HepG2 (cell line): ENCODE results near the gene RAPGEF6. TPM values are rescaled to one million over a fixed set of nuclear protein-coding genes. Genes with fewer than 3 reads are reported as not detected.

ENCODE experiments used
- ATAC-seq: fragments of 200-7000 bp; cut with Tn5 transposase; 3 replicates; pipeline ENCODE4 v1.9.1; 2020; ENCODE audit warnings: mild to moderate bottlenecking, moderate library complexity
- BruUV-seq: library from RNA; stranded (reverse); fragments of 400-500 nt; replicated peaks from 2 replicates; lab custom pipeline; 2021; lab: Mats Ljungman, UMichigan
- CTCF ChIA-PET: fragments of 300-600 bp; formaldehyde crosslinking; extraction: SDS; loops from one replicate; lab custom pipeline; 2021; ENCODE audit warnings: low total read pairs, inconsistent platforms, low intra/inter-chr PET ratio; lab: Yijun Ruan, JAX
- POLR2A ChIA-PET: fragments of 350-600 bp; sonication (Branson Sonifier 250); formaldehyde crosslinking; loops from one replicate; lab custom pipeline; 2020; ENCODE audit warnings: antibody characterized with exemption, inconsistent platforms; lab: Yijun Ruan, JAX
- DNase-seq: peaks from one replicate; pipeline ENCODE4 v3.0.0-alpha.2; 2015; ENCODE audit warnings: low spot score
- FAIRE-seq: peaks from 3 replicates; lab custom pipeline; 2011; peaks lifted over from hg19 to GRCh38; lab: Jason Lieb, UNC
- H2AFZ ChIP-seq: one replicate; pipeline ENCODE4 v1.6.1; 2011; ENCODE audit warnings: low read length, inconsistent platforms
- H3K27ac ChIP-seq: fragments of 300-600 bp; 3 replicates; pipeline ENCODE4 v1.8.0; 2011; ENCODE audit warnings: mixed run types, mild to moderate bottlenecking, mixed read lengths, low read length, inconsistent platforms; ENCODE audit not compliant: insufficient read depth; ENCODE audit errors: extremely low read length
- H3K27me3 ChIP-seq, 2 experiments: fragments of 200-600 bp in 1 of 2; 2 replicates in 1 of 2; 3 replicates in 1 of 2; pipeline versions ENCODE4 v1.6.0 to v1.8.0; 2011; ENCODE audit warnings: low read length in 2 of 2, mild to moderate bottlenecking in 2 of 2, moderate library complexity in 2 of 2, inconsistent platforms in 1 of 2; ENCODE audit not compliant: insufficient read depth in 2 of 2, control insufficient read depth in 1 of 2
- H3K36me3 ChIP-seq, 2 experiments: fragments of 200-600 bp in 1 of 2; replicated peaks in 1 of 2; 2 replicates in 1 of 2; 3 replicates in 1 of 2; pipeline versions ENCODE4 v1.5.1 to v1.8.0; 2011; ENCODE audit warnings: low read length in 2 of 2, inconsistent platforms in 1 of 2; ENCODE audit not compliant: insufficient read depth in 2 of 2, control insufficient read depth in 1 of 2
- H3K4me1 ChIP-seq: 2 replicates; pipeline ENCODE4 v1.5.1; 2012; ENCODE audit warnings: low read length, inconsistent platforms; ENCODE audit not compliant: insufficient read depth
- H3K4me2 ChIP-seq: 2 replicates; pipeline ENCODE4 v1.6.0; 2011; ENCODE audit warnings: low read depth, low read length, inconsistent platforms
- H3K4me3 ChIP-seq, 3 experiments: fragments of 200-600 bp in 1 of 3; sonication (generic), shearing (Covaris generic) in 1 of 3; replicated peaks in 1 of 3; 2 replicates each; pipeline ENCODE4 v1.5.1; 2011 to 2016; ENCODE audit warnings: low read length in 3 of 3, inconsistent platforms in 2 of 3, low read depth in 2 of 3, mild to moderate bottlenecking in 2 of 3, control low read depth in 1 of 3, mixed read lengths in 1 of 3; ENCODE audit not compliant: insufficient read depth in 1 of 3
- H3K79me2 ChIP-seq: one replicate; pipeline ENCODE4 v1.6.1; 2011; ENCODE audit warnings: low read length, inconsistent platforms; ENCODE audit not compliant: insufficient read depth
- H3K9ac ChIP-seq: 2 replicates; pipeline ENCODE4 v1.6.0; 2011; ENCODE audit warnings: mild to moderate bottlenecking, low read depth, low read length, inconsistent platforms; ENCODE audit not compliant: insufficient read depth
- H3K9me3 ChIP-seq: 2 replicates; pipeline ENCODE4 v1.5.1; 2012; ENCODE audit warnings: mild to moderate bottlenecking, low read length
- H4K20me1 ChIP-seq: 2 replicates; pipeline ENCODE4 v1.6.0; 2011; ENCODE audit warnings: inconsistent platforms, mild to moderate bottlenecking, low read length, moderate library complexity; ENCODE audit not compliant: insufficient read depth
- HOXA9 ChIP-seq: sonication (generic); formaldehyde crosslinking; IDR thresholded peaks from 2 replicates; pipeline ENCODE4 v1.8.1; 2022; ENCODE audit warnings: missing genetic modification reagents, mild to moderate bottlenecking, moderate library complexity, borderline replicate concordance
- PAF1 ChIP-seq: IDR thresholded peaks from 2 replicates; pipeline ENCODE4 v1.6.1; 2016; ENCODE audit warnings: missing genetic modification reagents, missing compliant biosample characterization
- SOX13 ChIP-seq, 3 experiments: fragments of 450-650 bp in 1 of 3; sonication (generic) in 1 of 3; formaldehyde crosslinking in 1 of 3; IDR thresholded peaks in 2 of 3; conservative IDR thresholded peaks in 1 of 3; 2 replicates each; pipeline versions ENCODE4 v1.5.0 to v1.6.1; 2016 to 2020; ENCODE audit warnings: antibody characterized with exemption in 1 of 3, mild to moderate bottlenecking in 1 of 3, missing compliant biosample characterization in 1 of 3, missing genetic modification reagents in 1 of 3, moderate library complexity in 1 of 3
- ZNF615 ChIP-seq: sonication (generic); formaldehyde crosslinking; IDR thresholded peaks from 2 replicates; pipeline ENCODE4 v1.5.0; 2020; ENCODE audit warnings: mild to moderate bottlenecking, missing genetic modification reagents, borderline replicate concordance
- ZNF724P ChIP-seq: sonication (generic); formaldehyde crosslinking; IDR thresholded peaks from 2 replicates; pipeline ENCODE4 v1.8.0; 2022; ENCODE audit warnings: missing genetic modification reagents, borderline replicate concordance
- ZNF878 ChIP-seq: sonication (generic); formaldehyde crosslinking; IDR thresholded peaks from 2 replicates; pipeline ENCODE4 v1.8.1; 2023; ENCODE audit warnings: mild to moderate bottlenecking, missing genetic modification reagents, moderate library complexity
- WGBS: methylation state at CpG from one replicate; pipeline ENCODE4 v1.1.6; 2017; ENCODE audit warnings: low lambda C conversion rate; 5-methylcytosine and 5-hydroxymethylcytosine counted together
- in situ Hi-C: cut with HindIII; loops from 2 replicates; pipeline ENCODE4 v1.10.0; 2017; ENCODE audit warnings: low pct_unique_long_range_greater_than_20kb; ENCODE audit not compliant: extremely low pct_ligation_motif_present
- intact Hi-C: fragments of 100-400 bp; cut with micrococcal nuclease; formaldehyde crosslinking; loops from one replicate; pipeline ENCODE4 v1.10.0; 2022; ENCODE audit not compliant: unreplicated experiment
- polyA plus RNA-seq, 8 experiments: library from polyadenylated mRNA; depleted of rRNA in 3 of 8; stranded (reverse) in 7 of 8; unstranded in 1 of 8; fragments of >200 nt; fragmentation: Illumina TruSeq in 4 of 8; extraction: Trizol in 4 of 8; gene quantifications; 2 replicates each; pipeline versions ENCODE4 v1.2.1 to v1.2.3, GENCODE V29; 2011 to 2016; ENCODE audit warnings: low read depth in 4 of 8, missing spikeins in 1 of 8, mixed read lengths in 1 of 8; ENCODE audit not compliant: insufficient read depth in 1 of 8
- total RNA-seq, 5 experiments: library from RNA; depleted of rRNA; stranded (reverse); fragments of >200 nt; fragmentation: Illumina TruSeq; extraction: Trizol; gene quantifications; 2 replicates each; pipeline ENCODE4 v1.2.3, GENCODE V29; 2016; ENCODE audit warnings: low read depth in 1 of 5
- TF ChIP-seq, protein P1 (sequence below): sonication (generic); formaldehyde crosslinking; IDR thresholded peaks from 2 replicates; pipeline ENCODE4 v1.9.0; 2022; ENCODE audit warnings: missing genetic modification reagents, mild to moderate bottlenecking, borderline replicate concordance
- TF ChIP-seq, protein P2 (sequence below), 2 experiments: sonication (generic) in 1 of 2; formaldehyde crosslinking in 1 of 2; IDR thresholded peaks; 2 replicates each; pipeline versions ENCODE4 v1.4.0 to v1.6.1; 2018 to 2020; ENCODE audit warnings: missing genetic modification reagents in 2 of 2, borderline replicate concordance in 1 of 2, low read depth in 1 of 2, mild to moderate bottlenecking in 1 of 2, missing biosample characterization in 1 of 2
- TF ChIP-seq, protein P3 (sequence below): sonication (generic); formaldehyde crosslinking; IDR thresholded peaks from 2 replicates; pipeline ENCODE4 v1.4.0; 2020; ENCODE audit warnings: missing genetic modification reagents

Gene RAPGEF6
- total and polyA plus RNA-seq, 2 of the 13 experiments (the other 11 are each of a cell fraction or from before 2014, with no cell fraction given), result 7.7 to 24.6 TPM

DNA sequence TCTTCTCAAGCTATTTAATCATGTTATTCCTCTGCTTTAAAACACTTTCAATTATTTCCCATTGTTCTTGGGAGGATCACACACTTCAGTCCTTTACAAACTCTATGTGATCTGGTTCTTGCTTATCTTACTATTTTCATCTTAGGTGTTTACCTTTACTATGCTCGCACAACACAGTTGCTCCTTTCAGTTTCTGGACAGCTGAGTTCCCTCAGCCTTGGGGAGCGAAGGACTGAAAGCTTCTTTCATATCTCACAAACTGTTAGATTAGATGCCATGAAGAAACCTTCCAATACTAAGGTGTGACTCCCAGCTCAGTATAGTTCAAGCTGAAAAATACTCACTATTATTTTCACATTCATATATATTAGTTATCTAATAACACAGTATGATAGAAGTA is 253.3 kb downstream of the RAPGEF6 start:
- Histone ChIP-seq H3K79me2 (peaks cover 16% of the 10 kb centered on the region), H3K9me3 (no peaks in the 10 kb centered on the region), H4K20me1 (no peaks in the 10 kb centered on the region), H3K27me3 (no peaks in the 10 kb centered on the region), H2AFZ (no peak overlapping the region), H3K4me3 (no peak overlapping the region), H3K27ac (peak overlapping the region; percentile 1), H3K36me3 (no peaks in the 10 kb centered on the region; a peak in 1 of 5 replicates), H3K4me2 (no peak overlapping the region), H3K4me1 (peaks cover 72% of the 10 kb centered on the region), H3K9ac (no peak overlapping the region)
- ATAC-seq (no peak), FAIRE-seq (no peak), DNase-seq (no peak)
- intact Hi-C loops, result no loop called here
- ChIA-PET CTCF (interaction anchor here (2.1 kb wide), 1 partner anchor 217 kb away, joined by 6 read pairs; the partner anchor contains the start of gene HINT1), POLR2A (interaction anchor here (1.4 kb wide), 1 partner anchor 118 kb away, joined by 6 read pairs; the partner anchor contains the start of gene CDC42SE2)
- no TSS peak for BruUV-seq
- WGBS, result 98% methylated on average over 2 of the region's 2 CpGs
- in situ Hi-C loops, result loop anchor here (5.0 to 25.0 kb wide), 3 partner anchors 104 to 494 kb away; partner anchors contain the start of gene LYRM7
- TF ChIP-seq, protein P1, sequence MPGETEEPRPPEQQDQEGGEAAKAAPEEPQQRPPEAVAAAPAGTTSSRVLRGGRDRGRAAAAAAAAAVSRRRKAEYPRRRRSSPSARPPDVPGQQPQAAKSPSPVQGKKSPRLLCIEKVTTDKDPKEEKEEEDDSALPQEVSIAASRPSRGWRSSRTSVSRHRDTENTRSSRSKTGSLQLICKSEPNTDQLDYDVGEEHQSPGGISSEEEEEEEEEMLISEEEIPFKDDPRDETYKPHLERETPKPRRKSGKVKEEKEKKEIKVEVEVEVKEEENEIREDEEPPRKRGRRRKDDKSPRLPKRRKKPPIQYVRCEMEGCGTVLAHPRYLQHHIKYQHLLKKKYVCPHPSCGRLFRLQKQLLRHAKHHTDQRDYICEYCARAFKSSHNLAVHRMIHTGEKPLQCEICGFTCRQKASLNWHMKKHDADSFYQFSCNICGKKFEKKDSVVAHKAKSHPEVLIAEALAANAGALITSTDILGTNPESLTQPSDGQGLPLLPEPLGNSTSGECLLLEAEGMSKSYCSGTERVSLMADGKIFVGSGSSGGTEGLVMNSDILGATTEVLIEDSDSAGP, result no peak
- TF ChIP-seq ZNF878 (CRISPR knock-in tag), result no peak
- TF ChIP-seq HOXA9 (CRISPR knock-in tag), result no peak
- TF ChIP-seq ZNF615 (CRISPR knock-in tag), result no peak
- no peak for TF ChIP-seq PAF1 (CRISPR knock-in tag)
- TF ChIP-seq, protein P2, sequence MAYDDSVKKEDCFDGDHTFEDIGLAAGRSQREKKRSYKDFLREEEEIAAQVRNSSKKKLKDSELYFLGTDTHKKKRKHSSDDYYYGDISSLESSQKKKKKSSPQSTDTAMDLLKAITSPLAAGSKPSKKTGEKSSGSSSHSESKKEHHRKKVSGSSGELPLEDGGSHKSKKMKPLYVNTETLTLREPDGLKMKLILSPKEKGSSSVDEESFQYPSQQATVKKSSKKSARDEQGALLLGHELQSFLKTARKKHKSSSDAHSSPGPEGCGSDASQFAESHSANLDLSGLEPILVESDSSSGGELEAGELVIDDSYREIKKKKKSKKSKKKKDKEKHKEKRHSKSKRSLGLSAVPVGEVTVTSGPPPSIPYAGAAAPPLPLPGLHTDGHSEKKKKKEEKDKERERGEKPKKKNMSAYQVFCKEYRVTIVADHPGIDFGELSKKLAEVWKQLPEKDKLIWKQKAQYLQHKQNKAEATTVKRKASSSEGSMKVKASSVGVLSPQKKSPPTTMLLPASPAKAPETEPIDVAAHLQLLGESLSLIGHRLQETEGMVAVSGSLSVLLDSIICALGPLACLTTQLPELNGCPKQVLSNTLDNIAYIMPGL (CRISPR knock-in tag; IDR thresholded peaks at IDR 0.05; ENCODE audit: borderline replicate concordance in 1 of 2, low read depth in 1 of 2), result 0 out of 4 replicates have a peak, but pooled peaks of 1 of the 2 experiments have one; percentile 6
- TF ChIP-seq, protein P3, sequence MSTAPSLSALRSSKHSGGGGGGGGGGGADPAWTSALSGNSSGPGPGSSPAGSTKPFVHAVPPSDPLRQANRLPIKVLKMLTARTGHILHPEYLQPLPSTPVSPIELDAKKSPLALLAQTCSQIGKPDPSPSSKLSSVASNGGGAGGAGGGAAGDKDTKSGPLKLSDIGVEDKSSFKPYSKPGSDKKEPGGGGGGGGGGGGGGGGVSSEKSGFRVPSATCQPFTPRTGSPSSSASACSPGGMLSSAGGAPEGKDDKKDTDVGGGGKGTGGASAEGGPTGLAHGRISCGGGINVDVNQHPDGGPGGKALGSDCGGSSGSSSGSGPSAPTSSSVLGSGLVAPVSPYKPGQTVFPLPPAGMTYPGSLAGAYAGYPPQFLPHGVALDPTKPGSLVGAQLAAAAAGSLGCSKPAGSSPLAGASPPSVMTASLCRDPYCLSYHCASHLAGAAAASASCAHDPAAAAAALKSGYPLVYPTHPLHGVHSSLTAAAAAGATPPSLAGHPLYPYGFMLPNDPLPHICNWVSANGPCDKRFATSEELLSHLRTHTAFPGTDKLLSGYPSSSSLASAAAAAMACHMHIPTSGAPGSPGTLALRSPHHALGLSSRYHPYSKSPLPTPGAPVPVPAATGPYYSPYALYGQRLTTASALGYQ (CRISPR knock-in tag), result no peak
- TF ChIP-seq ZNF724P (CRISPR knock-in tag), result no peak
- TF ChIP-seq SOX13 (IDR thresholded peaks at IDR 0.05), result no peak
- TF ChIP-seq SOX13 (CRISPR knock-in tag; conservative IDR thresholded peaks at IDR 0.05 in 1 of 2, IDR thresholded peaks at IDR 0.05 in 1 of 2), result no peak
